Liver (tissue), 9 donors: ENCODE results near the gene TNFRSF13B. TPM values are rescaled to one million over a fixed set of nuclear protein-coding genes. Genes with fewer than 3 reads are reported as not detected.

ENCODE experiments used
- DNase-seq: peaks from one replicate; pipeline ENCODE4 v3.0.0-alpha.2; 2017; ENCODE audit warnings: low spot score
- H3K27ac ChIP-seq, 2 donors: one replicate each; pipeline ENCODE4 v1.7.0; 2013; ENCODE audit warnings: inconsistent platforms in 2 of 2, low read length in 2 of 2, control low read depth in 1 of 2, low read depth in 1 of 2, mild to moderate bottlenecking in 1 of 2
- H3K27me3 ChIP-seq, 4 donors: one replicate each; pipeline versions ENCODE4 v1.6.1 to v1.7.0; 2013; ENCODE audit warnings: low read length in 3 of 4, inconsistent platforms in 1 of 4, mild to moderate bottlenecking in 1 of 4, moderate library complexity in 1 of 4; ENCODE audit not compliant: control insufficient read depth in 4 of 4, insufficient read depth in 4 of 4
- H3K36me3 ChIP-seq, 4 donors: one replicate each; pipeline versions ENCODE4 v1.6.1 to v1.7.0; 2013; ENCODE audit warnings: low read length in 3 of 4, mild to moderate bottlenecking in 3 of 4, low read depth in 1 of 4, moderate library complexity in 1 of 4; ENCODE audit not compliant: control insufficient read depth in 4 of 4, insufficient read depth in 3 of 4
- H3K4me1 ChIP-seq, 4 donors: one replicate each; pipeline versions ENCODE4 v1.6.1 to v1.7.0; 2013; ENCODE audit warnings: low read length in 3 of 4, mild to moderate bottlenecking in 3 of 4, moderate library complexity in 1 of 4; ENCODE audit not compliant: control insufficient read depth in 4 of 4, insufficient read depth in 4 of 4
- H3K4me3 ChIP-seq, 3 donors: one replicate each; pipeline versions ENCODE4 v1.6.1 to v1.7.0; 2013; ENCODE audit warnings: low read length in 3 of 3, control low read depth in 1 of 3, low read depth in 1 of 3, mild to moderate bottlenecking in 1 of 3
- H3K9ac ChIP-seq, 2 donors: one replicate each; pipeline ENCODE4 v1.7.0; 2013; ENCODE audit warnings: low read length in 2 of 2, mild to moderate bottlenecking in 2 of 2, moderate library complexity in 2 of 2, control low read depth in 1 of 2, low read depth in 1 of 2
- H3K9me3 ChIP-seq, 4 donors: one replicate each; pipeline versions ENCODE4 v1.6.1 to v1.7.0; 2013; ENCODE audit warnings: low read length in 3 of 4; ENCODE audit not compliant: control insufficient read depth in 4 of 4
- CTCF ChIP-seq: fragments of 150-350 bp; IDR thresholded peaks from 2 replicates; pipeline ENCODE4 v1.5.1; 2017; ENCODE audit warnings: improper control_type of control experiment, low read depth, low read length; ENCODE audit not compliant: missing input control
- EGR1 ChIP-seq, 2 donors: IDR thresholded peaks; 2 replicates each; pipeline ENCODE4 v1.6.1; 2016 to 2018; ENCODE audit warnings: antibody characterized with exemption in 2 of 2, low read depth in 2 of 2
- GABPA ChIP-seq, 2 donors: IDR thresholded peaks in 1 of 2; conservative IDR thresholded peaks in 1 of 2; 2 replicates each; pipeline ENCODE4 v1.6.1; 2016; ENCODE audit warnings: antibody characterized with exemption in 2 of 2, mild to moderate bottlenecking in 1 of 2, moderate library complexity in 1 of 2
- HNF4G ChIP-seq: IDR thresholded peaks from 2 replicates; pipeline ENCODE4 v1.6.1; 2016; ENCODE audit warnings: antibody characterized with exemption
- JUND ChIP-seq, 2 donors: IDR thresholded peaks; 2 replicates each; pipeline ENCODE4 v1.6.1; 2016; ENCODE audit warnings: antibody characterized with exemption in 2 of 2
- NR2F2 ChIP-seq: IDR thresholded peaks from 2 replicates; pipeline ENCODE4 v1.6.1; 2016; ENCODE audit warnings: antibody characterized with exemption
- REST ChIP-seq: IDR thresholded peaks from 2 replicates; pipeline ENCODE4 v1.6.1; 2016; ENCODE audit warnings: antibody characterized with exemption, mild to moderate bottlenecking
- RXRA ChIP-seq, 2 donors: IDR thresholded peaks; 2 replicates each; pipeline ENCODE4 v1.6.1; 2017 to 2018; ENCODE audit warnings: antibody characterized with exemption in 2 of 2, mild to moderate bottlenecking in 1 of 2
- SP1 ChIP-seq: IDR thresholded peaks from 2 replicates; pipeline ENCODE4 v1.6.1; 2018; ENCODE audit warnings: antibody characterized with exemption, mild to moderate bottlenecking
- TAF1 ChIP-seq: conservative IDR thresholded peaks from 2 replicates; pipeline ENCODE4 v1.6.1; 2016; ENCODE audit warnings: antibody characterized with exemption, mild to moderate bottlenecking
- YY1 ChIP-seq: IDR thresholded peaks from 2 replicates; pipeline ENCODE4 v1.6.1; 2016; ENCODE audit warnings: antibody characterized with exemption, mild to moderate bottlenecking
- WGBS: extraction: QIAGEN DNeasy Blood & Tissue Kit; methylation state at CpG from one replicate; pipeline ENCODE4 v1.1.7; 2013; 5-methylcytosine and 5-hydroxymethylcytosine counted together
- polyA plus RNA-seq, 2 donors: library from polyadenylated mRNA; stranded (reverse) in 1 of 2; unstranded in 1 of 2; fragments of 200-250 nt in 1 of 2; fragments of >200 nt in 1 of 2; fragmentation: Nextera tagmentation in 1 of 2; extraction: Ambion mirVana in 1 of 2; gene quantifications; one replicate each; pipeline versions ENCODE4 v1.2.1 to v1.2.3, GENCODE V29; 2013 to 2015
- total RNA-seq, 2 donors: library from RNA; depleted of rRNA; stranded (reverse); fragments of >200 nt; gene quantifications; one replicate each; pipeline ENCODE4 v1.2.3, GENCODE V29; 2014
- TF ChIP-seq, protein P1 (sequence below): IDR thresholded peaks from 2 replicates; pipeline ENCODE4 v1.6.1; 2016; ENCODE audit warnings: antibody characterized with exemption
- donor health status: healthy.
- donor health status: healthy.
- donor health status: healthy.
- donor health status: healthy.
- donor health status: healthy.

The TNFRSF13B gene
- total and polyA plus RNA-seq, 4 donors = 0.17 to 0.26 TPM; not detected in 2

- no peak for TF ChIP-seq EGR1 (IDR thresholded peaks at IDR 0.05; ENCODE audit: low read depth in 2 of 2)
- no peak for TF ChIP-seq JUND (IDR thresholded peaks at IDR 0.05)
- TF ChIP-seq, protein P1, sequence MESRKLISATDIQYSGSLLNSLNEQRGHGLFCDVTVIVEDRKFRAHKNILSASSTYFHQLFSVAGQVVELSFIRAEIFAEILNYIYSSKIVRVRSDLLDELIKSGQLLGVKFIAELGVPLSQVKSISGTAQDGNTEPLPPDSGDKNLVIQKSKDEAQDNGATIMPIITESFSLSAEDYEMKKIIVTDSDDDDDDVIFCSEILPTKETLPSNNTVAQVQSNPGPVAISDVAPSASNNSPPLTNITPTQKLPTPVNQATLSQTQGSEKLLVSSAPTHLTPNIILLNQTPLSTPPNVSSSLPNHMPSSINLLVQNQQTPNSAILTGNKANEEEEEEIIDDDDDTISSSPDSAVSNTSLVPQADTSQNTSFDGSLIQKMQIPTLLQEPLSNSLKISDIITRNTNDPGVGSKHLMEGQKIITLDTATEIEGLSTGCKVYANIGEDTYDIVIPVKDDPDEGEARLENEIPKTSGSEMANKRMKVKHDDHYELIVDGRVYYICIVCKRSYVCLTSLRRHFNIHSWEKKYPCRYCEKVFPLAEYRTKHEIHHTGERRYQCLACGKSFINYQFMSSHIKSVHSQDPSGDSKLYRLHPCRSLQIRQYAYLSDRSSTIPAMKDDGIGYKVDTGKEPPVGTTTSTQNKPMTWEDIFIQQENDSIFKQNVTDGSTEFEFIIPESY = no peak
- no peak for TF ChIP-seq CTCF
- no peak for TF ChIP-seq REST
- TF ChIP-seq TAF1 = no peak
- TF ChIP-seq GABPA (IDR thresholded peaks at IDR 0.05 in 1 of 2, conservative IDR thresholded peaks at IDR 0.05 in 1 of 2) = no peak
- Histone ChIP-seq H3K4me1 (no peaks in the 10 kb centered on the region), H3K4me3 (no peak overlapping the region), H3K27me3 (no peaks in the 10 kb centered on the region), H3K27ac (no peak overlapping the region), H3K9ac (no peak overlapping the region), H3K9me3 (peaks cover 0 to 6% (median 0%) of the 10 kb centered on the region in 4 donors), H3K36me3 (no peaks in the 10 kb centered on the region)
- DNase-seq = no peak
- WGBS = 55% methylated on average over 3 of the region's 3 CpGs
Measured at GRCh38 chr17:16954521-16954920, 17.4 kb downstream of the TNFRSF13B start.

DNA sequence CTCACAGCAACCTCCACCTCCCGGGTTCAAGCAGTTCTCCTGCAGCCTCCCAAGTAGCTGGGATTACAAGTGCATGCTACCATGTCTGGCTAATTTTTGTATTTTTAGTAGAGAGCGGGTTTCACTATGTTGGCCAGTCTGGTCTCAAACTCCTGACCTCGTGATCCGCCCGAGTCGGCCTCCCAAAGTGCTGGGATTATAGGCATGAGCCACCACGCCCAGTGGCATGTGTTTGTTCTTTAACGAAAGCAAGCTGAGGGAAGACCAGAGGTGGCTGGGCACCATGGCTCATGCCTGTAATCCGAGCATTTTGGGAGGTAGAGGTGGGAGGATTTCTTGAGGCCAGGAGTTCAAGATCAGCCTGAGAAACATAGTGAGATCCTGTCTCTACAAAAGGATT is 18.1 kb downstream of the TNFRSF13B start:
- TF ChIP-seq HNF4G (no peak), RXRA (IDR thresholded peaks at IDR 0.05) (no peak), CTCF (no peak), SP1 (no peak), NR2F2 (no peak), JUND (IDR thresholded peaks at IDR 0.05) (no peak), YY1 (no peak), EGR1 (IDR thresholded peaks at IDR 0.05; ENCODE audit: low read depth in 2 of 2) (no peak)
- DNase-seq = no peak
- Histone ChIP-seq H3K9ac (no peak overlapping the region), H3K36me3 (no peaks in the 10 kb centered on the region), H3K27me3 (no peaks in the 10 kb centered on the region), H3K9me3 (peaks cover 0 to 6% (median 1%) of the 10 kb centered on the region in 4 donors), H3K27ac (no peak overlapping the region), H3K4me3 (no peak overlapping the region), H3K4me1 (no peaks in the 10 kb centered on the region)
- 82% methylated on average over 9 of the region's 9 CpGs for WGBS
